ENCODE measurements around the gene PECR.
"Not testable (repeated sequence)": the region's sequence is repeated elsewhere in the genome, so short reads cannot be mapped to it uniquely, and the experiment has no call there.

PECR gene

DNA sequence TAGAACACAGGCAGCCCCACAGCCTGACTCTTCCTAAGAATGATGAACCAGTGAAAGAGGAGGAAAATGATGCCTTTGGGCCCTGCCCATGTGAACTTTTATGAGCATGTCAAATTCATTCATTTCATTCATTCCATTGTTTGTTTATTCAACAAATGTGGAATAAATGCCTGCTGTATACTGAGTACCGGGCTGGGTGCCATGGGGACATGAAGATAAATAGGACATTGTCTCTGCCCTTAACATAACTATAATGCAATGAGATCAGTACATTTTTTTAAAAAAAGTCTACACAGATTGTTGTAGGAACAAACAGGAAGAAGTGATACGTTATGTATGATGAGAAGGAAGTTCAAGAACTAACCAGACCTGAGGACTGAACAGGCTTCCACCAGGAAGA is 83.0 kb downstream of the PECR start:
- no peak for DNase-seq

DNA sequence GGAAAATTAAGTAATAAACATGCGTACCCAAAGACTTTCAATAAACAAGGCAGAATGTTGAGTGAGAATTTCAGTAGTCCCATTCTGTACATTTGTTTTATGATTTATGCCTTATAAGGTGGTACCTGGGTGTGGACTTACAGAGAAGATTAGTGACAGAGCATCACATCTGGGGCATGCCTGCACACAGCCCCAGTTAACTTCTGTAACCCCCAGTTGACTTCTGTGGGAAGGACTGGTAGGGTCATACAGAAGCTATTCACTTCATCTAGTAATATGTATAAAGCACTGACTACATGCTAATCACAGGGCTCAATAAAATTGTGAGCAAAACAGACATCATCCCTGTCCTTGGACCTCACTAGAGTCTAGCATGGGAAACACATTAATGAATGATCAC is 84.4 kb downstream of the PECR start:
- no peak for DNase-seq

DNA sequence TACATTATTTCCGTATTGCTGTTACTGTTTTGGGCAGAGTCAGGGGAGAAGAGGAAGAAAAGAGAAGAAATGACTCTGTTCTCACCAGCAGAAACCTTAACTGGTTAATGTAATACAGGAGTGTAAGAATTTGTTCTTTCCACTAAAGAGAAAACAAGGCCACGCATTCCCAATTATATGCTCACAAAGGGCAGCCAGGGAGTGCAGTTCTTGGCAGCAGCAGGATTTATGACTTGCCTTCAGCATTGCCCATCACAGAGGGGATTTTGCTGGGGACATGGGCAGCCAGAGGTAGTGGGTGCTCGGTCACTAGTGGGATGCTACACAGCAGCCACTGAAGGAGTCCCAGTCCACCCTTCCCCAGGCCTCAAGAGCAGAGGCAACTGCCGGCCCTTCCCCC is 86.7 kb downstream of the PECR start:
- no peak for DNase-seq

DNA sequence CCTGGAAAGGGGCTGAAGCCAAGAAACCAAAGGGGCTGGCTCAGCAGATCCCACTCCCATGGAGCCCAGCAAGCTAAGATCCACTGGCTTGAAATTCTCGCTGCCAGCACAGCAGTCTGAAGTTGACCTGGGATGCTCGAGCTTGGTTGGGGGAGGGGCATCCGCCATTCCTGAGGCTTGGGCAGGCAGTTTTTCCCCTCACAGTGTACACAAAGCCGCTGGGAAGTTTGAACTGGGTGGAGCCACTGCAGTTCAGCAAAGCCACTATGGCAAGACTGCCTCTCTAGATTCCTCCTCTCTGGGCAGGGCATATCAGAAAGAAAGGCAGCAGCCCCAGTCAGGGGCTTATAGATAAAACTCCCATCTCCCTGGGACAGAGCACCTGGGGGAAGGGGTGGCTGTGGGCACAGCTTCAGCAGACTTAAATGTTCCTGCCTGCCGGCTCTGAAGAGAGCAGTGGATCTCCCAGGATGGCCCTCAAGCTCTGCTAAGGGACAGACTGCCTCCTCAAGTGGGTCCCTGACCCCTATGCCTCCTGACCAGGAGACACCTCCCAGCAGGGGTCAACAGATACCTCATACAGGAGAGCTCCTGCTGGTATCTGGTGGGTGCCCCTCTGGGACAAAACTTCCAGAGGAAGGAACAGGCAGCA is 92.9 kb downstream of the PECR start:
- not testable (repeated sequence) for DNase-seq
